LHCN-M2 (cell line): ENCODE data around the gene SCAPER. TPM values are rescaled to one million over a fixed set of nuclear protein-coding genes. Genes with fewer than 3 reads are reported as not detected.
A peak's percentile ranks its signal among the peaks of the same experiment; 100 is the strongest.
"Not testable (repeated sequence)": the region's sequence is repeated elsewhere in the genome, so short reads cannot be mapped to it uniquely, and the experiment has no call there.

ENCODE experiments used
- DNase-seq: peaks from one replicate; pipeline ENCODE4 v3.0.0-alpha.2; 2012; ENCODE audit warnings: low read depth
- total RNA-seq: library from RNA; depleted of rRNA; stranded (reverse); fragments of >200 nt; gene quantifications from 2 replicates; pipeline ENCODE4 v1.2.3, GENCODE V29; 2014

SCAPER gene
- total RNA-seq, 1 experiment from 2014 or later: 9.3 TPM

DNA sequence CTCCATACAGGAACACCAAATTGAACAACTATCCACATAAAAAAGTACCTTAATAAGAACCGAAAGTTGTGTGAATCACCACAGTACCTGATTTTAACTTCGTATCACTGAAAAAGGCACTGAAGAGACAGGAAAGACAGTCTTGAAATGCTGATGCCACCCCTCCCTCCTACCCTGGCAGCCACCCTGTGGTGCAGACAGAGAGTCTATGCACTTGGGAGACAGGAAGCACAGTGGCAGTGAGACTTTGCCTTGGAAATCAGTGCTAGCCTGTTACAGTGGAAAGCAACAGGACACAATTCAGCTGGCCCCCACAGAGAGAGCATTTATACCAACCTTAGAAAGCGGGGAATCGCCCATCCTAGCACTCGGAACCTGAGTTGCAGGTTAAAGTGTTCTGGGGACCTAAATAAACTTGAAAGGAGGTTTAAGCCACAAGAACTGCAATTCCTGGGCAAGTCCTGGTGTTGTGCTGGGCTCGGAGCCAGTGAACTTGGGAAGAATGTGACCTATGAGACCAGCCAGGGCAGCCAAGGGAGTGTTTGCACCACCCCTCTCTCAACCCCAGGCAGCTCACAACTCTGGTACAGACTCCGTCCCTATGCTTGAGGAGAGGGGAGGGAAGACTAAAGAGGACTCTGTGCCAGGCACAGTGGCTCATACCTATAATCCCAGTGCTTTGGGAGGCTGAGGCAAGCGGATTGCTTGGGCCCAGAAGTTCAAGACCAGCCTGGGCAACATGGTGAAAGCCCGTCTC is 328.4 kb downstream of the SCAPER start:
- peak; percentile 31 for DNase-seq

- DNase-seq: no peak
These were observed 329.5 kb downstream of the SCAPER start for GRCh38 chr15:76575679-76576078.

- DNase-seq: no peak
These were observed 329.9 kb downstream of the SCAPER start for GRCh38 chr15:76575274-76575673.

DNA sequence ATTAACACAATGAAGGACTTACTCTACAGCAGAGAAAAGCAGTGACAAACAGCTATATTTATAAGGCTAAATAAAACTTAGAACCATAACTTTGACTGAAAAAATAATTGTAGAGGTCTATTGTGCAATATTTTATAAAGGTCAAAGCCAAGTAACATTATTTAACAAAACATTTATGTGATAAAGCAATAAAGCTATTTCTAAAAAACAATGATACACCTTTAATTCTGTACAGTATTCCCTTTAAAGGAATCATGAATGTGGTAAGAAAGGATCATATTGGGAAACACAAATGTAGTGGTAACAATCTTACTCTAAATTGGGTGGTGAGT is 332.2 kb downstream of the SCAPER start:
- no peak for DNase-seq

DNA sequence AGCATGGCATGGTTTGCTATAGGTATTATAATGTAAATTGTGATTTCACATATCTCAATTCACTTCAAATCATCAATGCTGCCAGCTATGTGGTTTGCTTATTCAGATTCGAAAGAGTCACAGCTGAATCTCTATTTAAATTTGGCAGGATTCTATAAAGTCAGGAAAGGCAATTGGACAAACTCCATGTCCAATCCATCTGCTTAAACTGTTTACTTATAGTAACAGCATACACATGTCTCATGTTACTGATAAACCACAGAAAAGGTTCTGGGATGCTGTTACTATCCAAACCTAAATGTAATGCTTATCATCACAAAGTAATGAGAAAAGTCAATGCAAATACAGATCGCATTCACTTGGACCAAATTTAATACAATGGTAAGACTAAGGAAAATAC is 338.9 kb downstream of the SCAPER start:
- peak; percentile 21 for DNase-seq

- peak; percentile 23 for DNase-seq
These were observed 339.8 kb downstream of the SCAPER start for GRCh38 chr15:76565366-76565765.

DNA sequence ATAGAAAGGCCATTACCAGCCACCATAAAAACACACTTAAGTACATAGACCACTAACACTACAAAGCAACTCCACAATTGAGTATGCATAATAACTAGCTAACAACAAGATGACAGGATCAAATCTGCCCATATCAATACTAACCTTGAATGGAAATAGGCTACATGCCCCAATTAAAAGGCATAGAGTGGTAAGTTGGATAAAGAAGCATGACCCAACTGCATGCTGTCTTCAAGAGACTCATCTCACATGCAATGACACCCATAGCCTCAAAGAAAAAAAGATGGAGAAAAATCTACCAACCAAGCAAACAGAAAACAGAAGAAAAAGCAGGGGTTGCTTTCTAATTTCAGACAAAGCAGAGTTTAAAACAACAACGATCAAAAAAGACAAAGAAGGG is 349.9 kb downstream of the SCAPER start:
- no peak for DNase-seq

DNA sequence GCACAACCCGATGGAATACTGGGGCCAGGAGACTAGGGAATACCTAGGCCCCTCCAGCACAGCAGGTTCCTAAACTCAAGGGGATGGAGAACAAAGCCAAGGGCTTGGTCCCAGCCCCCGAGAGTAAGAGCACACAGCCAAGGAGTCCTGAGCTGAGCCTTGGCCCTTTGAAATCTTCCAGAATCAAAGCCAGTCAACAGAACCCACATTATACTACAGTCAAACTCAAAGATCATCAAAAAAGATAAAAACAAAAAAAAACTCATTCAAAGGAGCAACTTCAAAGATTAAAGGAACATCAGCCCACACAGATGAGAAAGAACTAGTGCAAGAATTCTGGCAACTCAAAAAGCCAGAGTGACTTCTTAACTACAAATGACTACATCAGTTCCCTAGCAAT is 351.6 kb downstream of the SCAPER start:
- DNase-seq: no peak

GRCh38 chr15:76553102-76553501 is 352.0 kb downstream of the SCAPER start:
- no peak for DNase-seq

GRCh38 chr15:76546805-76547204 is 358.3 kb downstream of the SCAPER start:
- DNase-seq: no peak

- DNase-seq: no peak
These were observed 371.1 kb downstream of the SCAPER start for GRCh38 chr15:76533995-76534394.

DNA sequence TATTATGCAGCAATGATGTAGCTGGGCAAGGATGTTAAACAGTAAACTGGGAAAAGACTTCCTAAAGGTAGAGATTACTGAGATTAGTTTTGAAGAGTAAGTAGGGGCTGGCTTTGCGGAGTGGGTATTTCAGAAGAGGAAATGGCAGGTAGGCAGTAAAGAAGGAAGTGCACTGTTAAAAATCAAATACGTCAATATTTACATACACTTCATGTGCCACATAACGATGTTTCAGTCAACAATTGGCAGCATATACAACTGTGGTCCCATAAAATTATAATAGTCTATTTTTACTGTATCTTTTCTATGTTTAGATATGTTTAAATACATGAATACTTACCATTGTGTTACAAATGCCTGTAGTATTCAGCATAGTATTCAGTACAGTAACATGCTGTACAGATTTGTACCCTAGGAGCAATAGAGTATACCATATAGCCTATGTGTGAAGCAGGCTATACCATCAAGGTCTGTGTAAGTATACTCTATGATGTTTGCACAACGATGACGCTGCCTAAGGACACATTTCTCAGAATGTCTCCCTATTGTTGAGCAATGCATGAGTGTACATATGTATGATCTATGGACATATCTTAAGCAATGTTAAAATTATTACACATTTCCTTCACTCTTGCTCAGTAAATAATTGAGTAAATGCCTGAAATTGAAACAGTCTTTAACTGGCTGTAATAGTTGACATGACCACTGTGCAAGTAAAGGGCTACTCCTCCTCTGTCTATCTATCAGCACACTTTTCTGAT is 371.9 kb downstream of the SCAPER start:
- no peak for DNase-seq

- peak; percentile 8 for DNase-seq
These were observed 375.2 kb downstream of the SCAPER start for GRCh38 chr15:76529911-76530310.

GRCh38 chr15:76526111-76526510 is 379.0 kb downstream of the SCAPER start:
- DNase-seq: no peak

GRCh38 chr15:76517910-76518309 is 387.2 kb downstream of the SCAPER start:
- DNase-seq: peak; percentile 1

DNA sequence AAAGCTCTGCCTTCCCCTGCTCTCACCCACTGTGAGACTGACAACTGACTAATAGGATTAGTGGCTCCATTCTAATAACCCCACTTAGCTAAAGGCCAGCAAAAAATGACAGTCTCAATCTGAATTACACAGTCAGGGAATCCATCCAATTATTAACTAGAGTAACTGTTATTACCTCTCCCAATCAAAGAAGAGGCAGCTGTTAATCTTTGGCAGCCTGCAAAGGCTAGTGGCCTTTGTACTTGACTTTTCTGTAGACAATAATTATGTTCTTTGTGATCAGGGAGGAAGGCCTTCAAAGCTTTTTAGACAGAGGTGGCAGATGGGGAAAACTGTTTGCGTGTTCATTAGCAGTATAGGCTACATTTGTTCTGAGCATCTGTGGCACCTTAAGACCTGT is 390.9 kb downstream of the SCAPER start:
- no peak for DNase-seq

GRCh38 chr15:76512971-76513370 is 392.2 kb downstream of the SCAPER start:
- no peak for DNase-seq

DNA sequence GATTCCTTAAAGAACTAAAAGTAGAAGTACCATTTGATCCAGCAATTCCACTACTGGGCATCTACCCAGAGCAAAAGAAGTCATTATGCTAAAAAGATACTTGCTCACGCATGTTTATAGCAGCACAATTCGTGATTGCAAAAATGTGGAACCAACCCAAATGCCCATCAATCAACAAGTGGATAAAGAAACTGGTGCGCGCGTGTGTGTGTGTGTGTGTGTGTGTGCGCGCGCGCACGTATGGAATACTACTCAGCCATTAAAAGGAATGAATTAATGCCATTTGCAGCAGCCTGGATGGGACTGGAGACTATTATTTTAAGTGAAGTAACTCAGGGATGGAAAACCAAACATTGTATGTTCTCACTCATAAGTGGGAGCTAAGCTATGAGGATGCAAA is 394.5 kb downstream of the SCAPER start:
- not testable (repeated sequence) for DNase-seq

GRCh38 chr15:76503804-76504203 is 401.3 kb downstream of the SCAPER start:
- DNase-seq: no peak

DNA sequence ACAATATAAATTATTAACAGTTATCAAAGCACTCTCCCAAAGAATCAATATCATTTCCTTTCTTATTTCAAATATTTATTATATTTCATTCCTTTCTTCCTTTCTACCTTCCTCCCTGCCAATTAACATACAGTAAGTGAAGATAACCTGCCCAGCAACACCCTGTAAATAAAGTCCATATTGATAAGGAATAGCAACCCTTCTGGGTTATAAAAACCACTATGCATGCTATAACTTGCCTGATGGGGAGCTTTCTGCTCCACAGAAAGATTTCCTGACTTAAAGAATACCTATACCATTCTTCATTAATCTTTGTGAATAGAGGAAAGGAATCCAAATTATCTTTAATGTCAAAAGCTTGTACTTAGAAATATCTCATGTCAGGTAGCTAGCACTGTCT is 402.0 kb downstream of the SCAPER start:
- DNase-seq: no peak

GRCh38 chr15:76502678-76503077 is 402.5 kb downstream of the SCAPER start:
- no peak for DNase-seq

DNA sequence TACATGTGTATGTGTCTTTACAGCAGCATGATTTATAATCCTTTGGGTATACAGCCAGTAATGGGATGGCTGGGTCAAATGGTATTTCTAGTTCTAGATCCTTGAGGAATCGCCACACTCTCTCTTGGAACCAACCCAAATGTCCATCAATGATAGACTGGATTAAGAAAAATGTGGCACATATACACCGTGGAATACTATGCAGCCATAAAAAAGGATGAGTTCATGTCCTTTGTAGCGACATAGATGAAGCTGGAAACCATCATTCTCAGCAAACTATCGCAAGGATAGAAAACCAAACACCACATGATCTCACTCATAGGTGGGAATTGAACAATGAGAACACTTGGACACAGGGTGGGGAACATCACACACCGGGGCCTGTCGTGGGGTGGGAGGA is 403.0 kb downstream of the SCAPER start:
- not testable (repeated sequence) for DNase-seq

DNA sequence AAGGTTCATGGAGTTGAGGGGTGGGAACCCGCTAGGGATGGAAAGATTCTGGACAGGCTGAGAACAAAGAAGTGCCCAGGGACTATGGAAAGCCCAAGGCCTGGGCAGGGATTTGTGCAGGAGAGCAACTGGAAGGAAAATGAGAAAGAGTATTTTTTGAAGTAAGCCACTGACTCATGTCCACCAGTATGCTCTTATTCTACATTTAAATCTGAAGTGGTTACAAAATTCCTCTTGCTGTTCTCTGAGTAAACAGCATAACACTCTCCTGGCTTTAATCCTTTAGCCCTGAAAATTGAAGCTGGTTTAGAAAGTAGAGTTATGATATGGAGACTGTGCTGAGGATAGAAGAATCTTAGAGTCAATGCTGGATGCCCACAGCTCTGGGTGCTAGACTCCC is 403.4 kb downstream of the SCAPER start:
- DNase-seq: peak; percentile 21
